GM19324 (cell line): Measurements from ENCODE around the gene MAMDC4.
A peak's percentile ranks its signal among the peaks of the same experiment; 100 is the strongest.
"Not testable (repeated sequence)": the region's sequence is repeated elsewhere in the genome, so short reads cannot be mapped to it uniquely, and the experiment has no call there.

ENCODE experiments used
- ATAC-seq: cut with Tn5 transposase; IDR thresholded peaks from one replicate; pipeline ENCODE4 v1.9.1; 2021; ENCODE audit warnings: mild to moderate bottlenecking, moderate library complexity; ENCODE audit not compliant: unreplicated experiment, low FRiP score

MAMDC4 gene

DNA sequence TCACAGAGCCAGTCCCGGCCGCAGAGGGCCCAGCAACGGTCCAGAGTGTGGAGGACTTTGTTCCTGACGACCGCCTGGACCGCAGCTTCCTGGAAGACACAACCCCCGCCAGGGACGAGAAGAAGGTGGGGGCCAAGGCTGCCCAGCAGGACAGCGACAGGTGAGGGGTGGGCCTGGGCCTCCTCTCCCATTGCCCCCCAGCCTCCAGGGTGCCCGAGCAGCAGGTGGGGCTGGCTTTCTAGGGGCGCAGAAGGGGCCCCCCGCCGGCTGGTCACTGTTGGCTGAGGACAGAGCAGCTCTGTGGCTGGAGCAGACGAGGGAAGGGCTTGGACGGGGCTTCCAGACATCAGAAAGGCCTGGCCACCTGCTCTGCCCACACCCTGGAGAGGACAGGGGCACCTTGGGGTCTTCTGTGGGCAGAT is 14.3 kb upstream of the MAMDC4 start:
- not testable (repeated sequence) for ATAC-seq

DNA sequence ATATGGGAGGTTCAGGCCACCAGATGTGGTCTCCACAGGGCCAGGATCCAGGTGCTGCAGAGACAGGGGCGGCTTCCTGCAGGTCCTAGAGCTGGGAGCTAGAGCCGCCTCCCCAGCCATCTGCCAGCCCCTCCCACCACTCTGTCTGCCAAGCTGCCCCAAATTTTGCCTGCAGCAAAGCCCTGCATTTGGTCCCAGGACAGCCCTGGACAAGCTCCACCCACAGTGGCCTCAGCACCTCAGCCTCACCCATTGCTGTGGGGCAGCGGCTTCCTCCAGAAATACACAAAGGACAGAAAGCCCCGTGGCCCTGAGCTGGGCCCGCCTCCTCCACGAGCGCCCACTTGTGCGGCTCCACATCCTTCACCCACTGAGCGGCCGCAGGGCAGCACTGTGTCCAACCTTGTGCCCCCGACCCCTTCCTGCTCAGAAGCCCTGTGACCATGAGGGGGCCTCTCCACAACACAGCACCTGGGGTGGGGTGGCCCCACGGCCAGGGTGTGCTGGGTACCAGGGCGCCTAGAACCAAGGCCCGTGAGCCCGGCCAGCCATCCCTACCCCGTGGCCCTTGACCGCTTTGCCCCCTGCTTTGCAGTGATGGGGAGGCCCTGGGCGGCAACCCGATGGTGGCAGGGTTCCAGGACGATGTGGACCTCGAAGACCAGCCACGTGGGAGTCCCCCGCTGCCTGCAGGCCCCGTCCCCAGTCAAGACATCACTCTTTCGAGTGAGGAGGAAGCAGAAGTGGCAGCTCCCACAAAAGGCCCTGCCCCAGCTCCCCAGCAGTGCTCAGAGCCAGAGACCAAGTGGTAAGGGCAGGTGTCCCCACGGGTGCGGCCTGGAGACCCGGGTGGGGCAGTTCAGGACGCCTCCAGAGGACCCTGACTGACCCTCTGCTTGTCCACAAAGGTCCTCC is 13.6 kb upstream of the MAMDC4 start:
- ATAC-seq, result no peak

DNA sequence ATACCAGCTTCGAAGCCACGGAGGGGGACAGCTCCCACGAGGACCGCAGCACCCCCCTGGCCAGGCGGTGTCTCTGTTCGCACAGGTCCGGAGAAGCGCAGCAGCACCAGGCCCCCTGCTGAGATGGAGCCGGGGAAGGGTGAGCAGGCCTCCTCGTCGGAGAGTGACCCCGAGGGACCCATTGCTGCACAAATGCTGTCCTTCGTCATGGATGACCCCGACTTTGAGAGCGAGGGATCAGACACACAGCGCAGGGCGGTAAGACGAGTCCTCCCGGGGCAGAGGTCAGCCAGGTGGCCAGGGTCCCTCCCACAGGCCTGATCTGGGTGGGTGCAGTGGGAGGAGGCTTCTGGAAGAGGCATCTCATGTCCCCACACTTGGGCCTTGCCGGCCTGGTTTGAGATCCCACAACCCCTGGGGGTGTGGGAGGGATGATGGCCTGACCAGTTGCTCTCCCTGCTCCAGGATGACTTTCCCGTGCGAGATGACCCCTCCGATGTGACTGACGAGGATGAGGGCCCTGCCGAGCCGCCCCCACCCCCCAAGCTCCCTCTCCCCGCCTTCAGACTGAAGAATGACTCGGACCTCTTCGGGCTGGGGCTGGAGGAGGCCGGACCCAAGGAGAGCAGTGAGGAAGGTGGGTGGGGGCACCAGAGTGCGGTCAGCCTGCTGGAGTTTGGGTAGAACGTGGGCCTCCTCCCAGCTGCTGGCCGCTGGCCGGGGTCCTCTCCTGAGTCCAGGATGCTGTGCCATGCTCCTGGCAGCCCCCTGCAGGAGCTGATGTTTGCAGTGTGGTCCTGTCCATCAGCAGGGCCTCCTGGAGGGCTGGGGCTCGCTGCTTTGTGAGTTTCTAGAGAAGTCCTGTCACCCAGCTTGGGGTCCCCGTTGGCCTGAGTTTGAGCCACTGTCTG is 12.7 kb upstream of the MAMDC4 start:
- no peak for ATAC-seq

DNA sequence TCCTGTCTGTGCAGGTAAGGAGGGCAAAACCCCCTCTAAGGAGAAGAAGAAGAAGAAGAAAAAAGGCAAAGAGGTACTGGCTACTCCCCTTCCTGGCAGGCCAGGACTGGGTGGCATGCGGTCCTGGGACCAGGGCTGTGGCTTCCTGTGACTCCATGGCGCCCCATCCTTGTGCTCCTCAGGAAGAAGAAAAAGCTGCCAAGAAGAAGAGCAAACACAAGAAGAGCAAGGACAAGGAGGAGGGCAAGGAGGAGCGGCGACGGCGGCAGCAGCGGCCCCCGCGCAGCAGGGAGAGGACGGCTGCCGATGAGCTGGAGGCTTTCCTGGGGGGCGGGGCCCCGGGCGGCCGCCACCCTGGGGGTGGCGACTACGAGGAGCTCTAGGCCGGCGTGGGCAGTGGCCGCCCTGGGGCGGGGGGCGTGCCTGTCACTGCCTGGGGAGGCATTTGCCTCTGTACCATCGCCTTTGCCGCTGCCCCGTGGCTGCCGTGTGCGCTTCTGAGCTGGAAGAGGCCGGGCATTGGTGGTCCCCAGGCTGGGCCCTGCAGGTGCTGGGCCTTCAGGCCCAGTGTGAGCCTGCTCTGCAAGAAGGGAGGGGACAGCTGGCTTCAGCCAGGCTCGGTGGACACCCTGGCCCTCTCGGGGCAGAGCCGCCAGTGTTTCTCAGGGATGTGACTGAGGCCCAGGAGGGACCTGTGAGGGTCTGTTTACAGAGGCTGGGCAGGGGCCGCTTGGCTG is 11.8 kb upstream of the MAMDC4 start:
- no peak for ATAC-seq

DNA sequence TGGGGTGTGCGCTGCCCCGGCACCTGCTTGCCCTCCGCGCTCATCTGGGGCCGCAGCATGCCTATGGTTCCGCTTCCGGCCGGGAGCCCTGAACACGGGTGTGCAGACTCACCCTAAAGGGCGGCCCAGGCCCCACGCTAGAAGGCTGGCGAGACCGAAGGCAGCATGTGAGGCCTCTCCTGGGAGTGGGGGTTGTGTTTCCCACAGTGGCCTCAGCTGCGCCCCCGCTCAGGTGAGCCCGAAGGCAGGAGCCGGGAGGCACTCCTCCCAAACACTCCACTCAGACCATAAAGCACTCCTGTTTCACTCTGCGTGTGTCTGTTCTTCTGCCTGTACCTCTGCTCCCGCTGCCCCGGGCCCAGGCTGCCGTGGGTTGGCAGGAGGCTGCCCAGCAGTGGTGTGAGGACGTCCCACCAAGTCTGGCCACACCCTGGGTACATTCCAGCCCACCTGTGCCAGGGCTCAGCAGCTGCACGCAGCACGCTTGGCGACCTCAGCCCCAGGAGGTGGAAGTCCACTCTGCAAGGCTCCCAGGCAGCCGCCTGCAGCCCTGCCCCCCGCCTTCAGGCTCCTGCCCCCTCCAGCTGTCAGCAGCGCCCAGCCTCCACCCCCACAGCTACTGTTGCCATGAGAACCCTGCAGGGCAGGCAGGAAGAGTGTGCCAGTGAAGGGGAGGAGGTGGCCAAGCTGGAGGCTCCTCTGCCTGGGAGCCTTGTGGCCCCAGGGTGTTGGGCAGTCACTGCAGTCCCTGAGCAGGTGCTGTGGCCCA is 11.1 kb upstream of the MAMDC4 start:
- no peak for ATAC-seq

DNA sequence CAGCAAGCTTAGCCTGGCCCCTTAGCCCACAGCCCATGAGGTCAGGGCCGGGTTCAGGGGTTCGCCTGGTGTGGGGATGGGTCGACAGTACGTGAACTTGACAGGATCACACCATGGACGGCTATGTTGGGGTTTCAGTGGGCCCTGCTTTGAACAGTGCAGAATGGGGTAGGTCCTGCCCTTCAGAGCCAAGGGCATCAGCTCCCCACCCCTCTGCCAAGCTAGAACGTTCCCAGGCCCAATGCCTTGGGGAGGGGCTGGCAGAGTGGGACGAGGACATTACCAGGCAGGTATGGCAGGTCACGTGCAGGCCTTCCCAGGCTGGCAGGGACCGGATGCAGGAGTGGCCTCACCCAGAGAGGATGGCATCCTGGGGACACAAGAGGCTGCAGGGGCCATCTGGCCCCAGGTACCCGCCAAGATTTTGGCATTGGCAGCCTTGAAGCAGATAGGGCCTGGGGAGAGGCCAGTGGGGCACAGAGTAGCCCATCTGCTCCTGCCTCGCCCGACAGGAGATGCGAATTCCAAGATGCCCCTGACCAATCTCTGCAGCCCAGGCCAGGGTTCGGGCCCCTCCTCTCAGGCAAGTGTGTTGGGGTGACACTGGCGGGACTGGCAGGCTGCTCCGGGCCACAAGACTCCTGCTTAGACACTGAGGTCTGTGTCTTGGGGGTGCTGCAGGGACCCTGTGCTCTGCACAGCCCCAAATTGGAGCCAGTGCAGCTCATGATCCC is 10.3 kb upstream of the MAMDC4 start:
- not testable (repeated sequence) for ATAC-seq

DNA sequence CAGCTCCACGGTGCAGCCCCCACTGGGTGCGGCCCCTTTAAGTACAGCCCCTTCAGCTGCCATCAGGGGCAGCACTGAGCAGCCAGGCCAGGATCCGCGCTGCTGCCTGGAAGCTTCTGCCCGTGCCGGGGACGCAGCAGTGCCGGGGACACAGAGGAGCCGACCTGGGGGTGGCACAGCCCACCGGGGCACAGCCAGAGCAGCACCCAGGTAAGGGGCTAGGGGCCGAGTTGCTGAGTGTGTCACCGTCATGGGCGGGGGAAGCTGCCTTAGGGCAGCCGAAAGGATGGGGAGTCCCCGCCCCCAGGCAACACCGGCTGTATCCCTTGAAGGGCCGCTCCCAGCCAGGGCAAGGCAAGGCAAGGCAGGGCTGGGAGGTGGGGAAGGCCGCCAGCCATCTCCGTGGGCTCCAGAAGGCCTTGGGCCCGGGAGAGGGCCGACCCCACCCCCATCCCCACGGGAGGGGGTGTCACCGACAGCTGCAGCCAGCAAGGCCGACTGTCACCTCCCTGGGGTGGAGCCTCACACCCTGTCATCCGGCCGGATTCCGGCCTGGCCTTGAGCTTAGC is 9.7 kb upstream of the MAMDC4 start, which contains the start of gene AJM1:
Gene AJM1 (plus strand): TSS at position 99 of the 569 bp plus-strand sequence. CDS start 1,937 bp downstream, outside the sequence.
- ATAC-seq, result peak; percentile 38

DNA sequence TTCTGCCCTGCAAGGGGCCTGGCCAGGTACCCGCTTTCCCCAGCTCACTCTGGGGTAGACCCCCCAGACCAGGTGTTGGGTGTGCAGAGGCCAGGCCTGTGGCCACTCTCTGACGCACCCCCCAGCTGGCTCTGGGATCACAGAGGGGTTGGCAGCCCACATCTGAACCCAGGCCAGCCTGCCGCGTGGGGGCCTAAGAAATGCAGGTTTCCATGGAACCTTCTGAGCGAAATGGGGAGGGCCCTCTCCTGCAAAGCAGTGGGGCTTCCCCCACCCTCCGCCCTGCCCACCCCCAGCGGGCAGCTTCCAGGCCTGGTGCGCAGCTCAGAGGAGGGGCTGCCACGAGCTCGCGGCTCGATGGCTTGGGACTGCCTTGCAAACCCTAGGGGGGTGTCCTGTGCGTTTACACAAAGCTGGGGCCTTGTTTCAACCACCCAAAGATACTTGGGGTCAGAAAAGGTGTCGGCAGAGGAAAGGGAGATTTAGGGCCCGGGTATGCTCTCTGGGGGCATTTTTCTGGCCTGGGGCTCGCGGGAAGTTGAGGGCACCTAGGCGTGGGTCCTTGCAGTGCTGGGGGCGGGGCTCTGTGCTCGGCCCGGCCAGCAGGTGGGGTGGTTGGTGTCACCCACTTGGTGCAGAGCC is 8.9 kb upstream of the MAMDC4 start:
- not testable (repeated sequence) for ATAC-seq

DNA sequence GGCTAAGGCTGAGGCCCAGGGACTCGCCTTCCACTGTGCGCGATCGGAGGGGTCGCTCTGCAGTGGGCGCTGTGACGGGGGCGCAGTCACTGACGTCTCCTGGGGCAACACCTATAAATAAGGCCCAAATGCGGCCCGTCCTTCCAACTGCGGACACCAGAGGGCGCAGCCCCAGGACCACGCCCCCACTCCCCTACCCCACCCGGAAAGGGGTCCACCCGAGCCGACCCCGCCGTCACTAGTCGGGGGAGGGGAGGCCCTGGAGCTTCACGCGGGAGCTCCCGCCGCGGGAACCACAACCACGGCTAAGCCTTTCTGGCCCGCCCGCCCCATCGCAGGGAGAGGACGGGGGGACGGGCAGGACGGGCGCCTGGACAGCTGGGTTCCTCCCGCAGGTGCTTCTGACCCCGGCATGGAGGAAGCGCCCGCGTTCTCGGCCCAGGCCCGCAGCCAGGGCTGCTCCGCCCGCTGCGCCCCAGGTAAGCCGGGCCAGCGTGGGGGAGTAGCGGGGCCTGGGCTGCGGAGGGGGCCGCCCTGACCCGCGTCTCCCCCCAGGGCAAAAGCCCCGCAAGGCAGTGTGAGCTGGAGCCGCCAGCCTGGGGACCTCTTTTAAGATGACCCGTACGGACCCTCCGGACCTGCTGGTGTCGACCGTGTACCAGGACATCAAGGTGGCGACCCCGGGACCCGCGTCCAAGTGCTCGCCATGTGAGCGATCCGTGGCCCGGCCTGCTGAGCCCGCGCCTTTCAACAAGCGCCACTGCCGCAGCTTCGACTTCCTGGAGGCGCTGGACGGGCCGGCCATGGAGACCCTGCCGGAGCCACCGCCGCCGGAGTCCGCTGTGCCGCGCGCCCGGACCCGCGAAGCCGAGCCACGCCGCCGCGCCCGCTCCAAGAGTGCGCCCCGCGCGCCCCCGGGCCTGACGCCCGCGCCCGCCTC is 8.1 kb upstream of the MAMDC4 start:
- not testable (repeated sequence) for ATAC-seq

DNA sequence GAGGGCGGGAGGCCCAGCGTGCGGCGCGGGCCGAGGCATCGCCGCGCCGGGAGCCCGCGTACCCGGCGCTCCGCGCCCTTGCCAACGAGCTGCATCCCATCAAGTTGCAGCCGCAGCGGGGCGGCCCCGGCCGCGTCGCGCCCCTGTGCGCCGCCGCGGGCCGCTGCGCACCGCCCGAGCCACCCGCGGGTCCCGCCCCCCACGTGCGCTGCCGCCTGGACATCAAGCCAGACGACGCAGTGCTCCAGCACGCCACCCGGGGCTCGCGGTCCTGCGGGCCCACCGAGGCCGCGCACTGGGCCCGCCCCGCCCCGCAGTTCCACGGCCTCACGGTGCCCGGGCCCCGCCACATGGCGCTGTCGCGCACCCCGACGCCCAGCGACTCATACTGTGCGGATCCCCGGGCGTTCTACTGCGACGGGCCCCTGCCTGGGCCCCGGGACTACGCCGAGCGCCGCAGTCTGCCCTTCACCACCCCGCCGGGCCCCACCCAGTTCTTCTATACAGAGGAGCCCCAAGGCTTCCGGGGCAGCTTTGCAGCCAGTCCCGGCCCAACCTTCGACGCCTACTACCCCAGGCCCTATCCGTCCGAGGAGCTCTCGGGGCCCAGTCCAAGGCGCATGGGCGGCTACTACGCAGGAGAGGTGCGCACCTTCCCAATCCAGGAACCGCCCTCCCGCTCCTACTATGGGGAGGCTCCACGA is 7.2 kb upstream of the MAMDC4 start:
- ATAC-seq, result no peak

DNA sequence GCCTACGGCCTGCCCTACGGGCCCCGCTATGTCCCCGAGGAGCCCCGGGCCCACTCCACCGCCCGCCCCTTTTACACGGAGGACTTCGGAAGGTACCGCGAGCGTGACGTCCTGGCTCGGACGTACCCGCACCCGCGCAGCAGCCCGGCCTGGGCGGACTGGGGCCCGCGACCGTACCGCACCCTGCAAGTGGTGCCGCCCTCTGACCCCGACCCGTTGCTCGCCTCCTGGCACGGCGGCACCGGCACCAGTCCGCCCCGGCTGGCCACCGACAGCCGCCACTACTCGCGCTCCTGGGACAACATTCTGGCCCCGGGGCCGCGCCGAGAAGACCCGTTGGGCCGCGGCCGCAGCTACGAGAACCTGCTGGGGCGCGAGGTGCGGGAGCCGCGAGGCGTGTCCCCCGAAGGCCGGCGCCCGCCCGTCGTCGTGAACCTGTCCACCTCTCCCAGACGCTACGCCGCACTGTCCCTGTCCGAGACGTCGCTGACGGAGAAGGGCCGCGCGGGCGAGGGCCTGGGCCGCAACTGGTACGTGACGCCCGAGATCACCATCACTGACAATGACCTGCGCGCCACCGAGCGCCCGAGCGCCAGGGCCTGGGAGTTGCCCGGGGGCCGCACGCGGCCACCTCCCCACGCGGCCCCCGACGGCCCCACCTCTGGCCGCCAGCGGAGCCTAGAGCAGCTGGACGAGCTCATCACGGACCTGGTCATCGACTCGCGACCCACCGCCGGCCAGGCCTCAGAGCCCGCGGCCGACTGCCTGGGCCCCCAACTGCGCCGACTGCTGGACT is 6.5 kb upstream of the MAMDC4 start:
- no peak for ATAC-seq

DNA sequence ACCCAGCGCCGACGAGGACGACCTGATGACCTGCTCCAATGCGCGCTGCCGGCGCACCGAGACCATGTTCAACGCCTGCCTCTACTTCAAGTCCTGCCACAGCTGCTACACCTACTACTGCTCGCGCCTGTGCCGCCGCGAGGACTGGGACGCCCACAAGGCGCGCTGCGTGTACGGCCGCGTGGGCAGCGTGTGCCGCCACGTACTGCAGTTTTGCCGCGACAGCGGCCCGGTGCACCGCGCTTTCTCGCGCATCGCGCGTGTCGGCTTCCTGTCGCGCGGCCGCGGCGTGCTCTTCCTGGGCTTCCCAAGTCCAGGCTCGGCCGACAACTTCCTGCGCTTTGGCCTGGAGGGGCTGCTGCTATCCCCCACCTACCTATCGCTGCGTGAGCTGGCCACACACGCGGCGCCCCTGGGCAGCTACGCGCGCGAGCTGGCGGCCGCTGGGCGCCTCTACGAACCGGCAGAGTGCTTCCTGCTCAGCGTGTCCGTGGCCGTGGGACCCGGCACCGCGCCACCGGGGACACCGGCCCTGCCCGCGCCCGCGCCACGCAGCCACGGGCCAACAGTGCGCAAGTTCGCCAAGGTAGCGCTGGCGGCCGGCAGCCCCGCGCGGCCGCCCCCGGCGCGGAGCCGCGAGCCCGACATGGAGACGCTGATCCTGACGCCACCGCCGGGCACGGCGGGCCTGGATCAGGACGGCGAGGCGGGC is 5.6 kb upstream of the MAMDC4 start:
- no peak for ATAC-seq

DNA sequence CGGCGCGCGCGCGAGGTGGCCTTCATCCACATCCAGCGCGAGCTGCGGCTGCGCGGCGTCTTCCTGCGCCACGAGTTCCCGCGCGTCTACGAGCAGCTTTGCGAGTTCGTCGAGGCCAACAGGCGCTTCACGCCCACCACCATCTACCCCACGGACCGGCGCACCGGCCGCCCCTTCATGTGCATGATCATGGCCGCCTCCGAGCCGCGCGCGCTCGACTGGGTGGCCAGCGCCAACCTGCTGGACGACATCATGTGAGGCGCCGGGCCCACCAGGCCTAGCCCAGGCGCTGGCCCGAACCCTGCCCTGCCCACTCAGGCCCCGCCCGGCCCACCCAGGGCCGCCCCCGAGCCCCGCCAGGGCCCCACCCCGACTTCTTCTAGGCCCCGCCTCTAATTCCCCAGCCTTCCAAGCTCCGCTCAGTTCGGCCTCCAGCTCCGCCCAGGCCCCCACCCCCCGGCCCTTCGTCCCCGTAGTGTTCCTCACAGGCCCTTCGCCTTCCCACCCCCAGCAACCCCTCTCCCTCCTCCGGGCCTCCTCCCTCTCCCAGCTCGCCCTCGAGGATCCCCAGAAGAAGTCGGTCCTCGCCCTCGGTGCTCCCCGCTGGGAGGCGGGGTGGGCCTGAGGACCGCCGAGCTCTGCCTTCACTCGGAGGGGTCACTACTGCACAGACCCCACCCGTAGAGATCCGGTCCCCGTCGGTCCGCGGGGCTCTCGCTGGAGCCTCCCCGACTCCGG is 4.9 kb upstream of the MAMDC4 start:
- ATAC-seq, result no peak

DNA sequence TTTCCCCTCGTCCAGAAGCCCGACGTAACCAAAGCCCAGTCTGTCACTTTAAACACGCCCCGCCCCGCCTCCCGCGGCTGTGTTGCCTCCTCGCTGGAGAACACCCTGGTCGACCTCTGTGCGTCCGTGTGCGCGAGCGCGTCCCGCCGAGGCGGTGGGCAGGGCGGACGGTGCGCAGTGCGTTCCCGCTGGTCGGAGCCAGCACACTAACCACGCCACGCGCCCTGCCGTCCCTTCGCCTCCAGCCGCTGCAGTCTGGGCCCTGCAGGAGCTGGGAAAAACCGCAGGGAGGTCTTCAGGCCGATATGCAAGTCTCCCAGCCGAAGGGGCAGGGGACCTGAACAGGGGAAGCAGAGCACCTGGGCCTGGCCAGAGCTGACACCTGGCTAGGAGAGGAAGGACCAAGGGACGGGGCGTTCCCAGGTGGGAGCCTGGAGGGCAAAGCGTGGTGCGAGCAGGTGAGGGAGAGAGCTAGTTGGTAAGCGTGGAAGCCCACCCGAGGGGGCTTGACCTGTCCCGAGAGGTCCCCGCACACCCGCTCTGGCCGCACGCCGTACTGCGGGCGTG is 4.2 kb upstream of the MAMDC4 start:
- ATAC-seq, result no peak
